HG02943 (cell line): ENCODE data around the gene SLC7A6.

Experiments
- ATAC-seq: cut with Tn5 transposase; IDR thresholded peaks from one replicate; pipeline ENCODE4 v1.9.1; 2021; ENCODE audit warnings: mild to moderate bottlenecking, low read depth, moderate library complexity; ENCODE audit not compliant: unreplicated experiment

SLC7A6 gene

DNA sequence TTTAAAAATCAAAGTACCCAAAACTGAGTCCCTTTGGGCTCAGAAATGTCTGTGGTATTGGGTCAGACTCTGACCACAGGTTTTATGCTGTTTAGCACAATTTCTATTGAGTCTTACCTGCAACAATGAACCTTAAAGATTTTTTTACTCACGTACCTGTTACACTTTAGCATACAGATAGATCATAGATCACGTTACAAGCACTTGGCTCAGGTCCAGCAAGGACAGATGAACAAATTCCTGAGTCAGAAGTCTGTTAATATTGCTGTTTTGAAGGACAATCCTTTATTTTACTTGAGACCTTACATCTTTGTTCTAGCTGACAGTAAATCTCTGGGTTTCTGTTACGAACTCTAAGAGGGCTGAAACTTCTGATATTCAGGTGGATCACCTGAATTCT lies 33.6 kb downstream of the SLC7A6 start:
- no peak for ATAC-seq

DNA sequence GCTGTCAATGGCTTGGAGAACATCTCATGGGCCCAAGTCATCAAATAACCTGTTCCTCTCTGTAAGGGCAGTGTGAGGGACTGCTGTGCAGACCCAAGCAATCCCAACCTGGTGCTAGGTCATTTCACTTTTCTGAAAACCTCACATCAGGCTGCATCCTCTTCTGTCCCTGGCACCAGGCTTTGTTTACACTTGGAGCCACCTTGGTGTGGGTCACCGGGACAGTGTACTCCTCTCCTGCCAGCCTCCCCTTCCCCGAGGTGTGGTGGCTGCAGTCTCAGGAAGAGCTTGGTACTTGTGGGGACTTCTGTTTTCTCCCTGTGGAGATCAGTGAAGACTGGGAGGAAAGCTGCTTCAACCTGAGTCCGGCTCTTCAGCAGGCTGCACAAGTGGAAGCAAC lies 34.0 kb downstream of the SLC7A6 start:
- ATAC-seq = no peak

DNA sequence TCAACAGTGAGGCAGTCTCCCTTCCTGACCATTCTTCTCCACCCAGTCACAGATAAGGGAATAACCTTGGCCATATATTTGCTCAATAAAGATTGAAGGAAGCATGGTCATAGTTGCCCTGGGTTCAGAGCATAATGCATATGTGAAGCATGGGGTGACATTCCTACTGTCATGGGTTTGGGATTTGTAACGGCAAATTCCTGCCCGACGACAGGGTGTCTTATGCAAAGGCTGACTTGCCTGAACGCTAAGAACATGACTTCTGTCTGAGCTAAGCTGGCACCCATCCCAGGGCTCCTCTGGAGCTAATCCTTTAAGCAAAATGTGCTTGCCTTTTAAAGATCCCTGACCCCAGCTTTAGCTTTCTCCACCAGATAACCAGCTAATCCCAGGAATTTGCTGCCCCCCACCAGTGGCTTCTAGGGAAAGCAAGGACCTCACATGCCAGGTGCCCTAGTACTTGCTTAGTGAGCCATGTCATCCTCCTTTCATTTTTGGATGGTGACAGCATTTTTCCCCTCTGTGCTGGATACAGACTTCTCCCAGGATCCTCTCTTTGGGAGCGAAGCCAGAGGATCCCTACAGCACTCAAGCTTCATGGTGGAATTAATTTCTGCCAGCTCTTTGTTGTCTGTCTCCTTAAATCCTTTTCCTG lies 34.7 kb downstream of the SLC7A6 start:
- no peak for ATAC-seq

DNA sequence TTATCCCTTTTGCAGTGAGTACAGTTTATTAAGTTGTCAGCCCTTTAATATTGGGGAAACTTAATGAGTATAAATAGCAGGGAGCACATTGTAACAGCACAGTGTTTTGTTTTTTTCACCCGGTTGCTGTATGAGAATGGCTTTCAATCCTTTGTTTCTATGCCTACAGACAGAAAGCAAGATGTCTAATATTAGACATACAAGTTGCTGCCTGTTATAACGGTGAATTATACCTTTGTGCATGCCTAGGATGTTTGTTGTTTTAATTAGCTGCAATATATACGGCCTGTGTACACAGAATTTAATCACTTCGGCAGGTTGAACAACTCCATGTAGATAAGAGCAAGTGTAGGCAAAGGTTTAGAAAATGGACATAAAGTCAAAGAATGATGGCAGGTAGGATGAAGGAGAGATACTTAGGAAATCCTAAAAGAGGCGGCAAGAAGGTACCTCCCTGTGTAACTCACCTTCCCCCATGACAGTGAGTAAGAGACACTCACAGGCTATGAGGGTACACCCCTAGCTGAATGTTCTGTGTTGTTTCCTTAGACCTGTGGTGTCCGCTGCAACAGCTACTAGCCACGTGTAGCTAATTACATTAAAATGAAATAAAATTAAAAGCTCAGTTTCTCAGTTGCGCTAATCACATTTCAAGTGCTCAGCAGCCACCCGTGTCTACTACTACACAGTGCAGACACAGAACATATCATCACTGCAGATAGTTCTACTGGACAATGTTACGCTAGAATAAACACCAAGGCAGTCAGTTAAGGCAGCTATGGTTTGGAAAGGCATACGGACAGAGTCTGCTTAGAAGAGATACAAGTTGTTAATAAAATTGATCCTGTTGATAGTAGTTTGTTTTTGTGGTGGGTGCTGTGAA lies 35.5 kb downstream of the SLC7A6 start:
- ATAC-seq = no peak

DNA sequence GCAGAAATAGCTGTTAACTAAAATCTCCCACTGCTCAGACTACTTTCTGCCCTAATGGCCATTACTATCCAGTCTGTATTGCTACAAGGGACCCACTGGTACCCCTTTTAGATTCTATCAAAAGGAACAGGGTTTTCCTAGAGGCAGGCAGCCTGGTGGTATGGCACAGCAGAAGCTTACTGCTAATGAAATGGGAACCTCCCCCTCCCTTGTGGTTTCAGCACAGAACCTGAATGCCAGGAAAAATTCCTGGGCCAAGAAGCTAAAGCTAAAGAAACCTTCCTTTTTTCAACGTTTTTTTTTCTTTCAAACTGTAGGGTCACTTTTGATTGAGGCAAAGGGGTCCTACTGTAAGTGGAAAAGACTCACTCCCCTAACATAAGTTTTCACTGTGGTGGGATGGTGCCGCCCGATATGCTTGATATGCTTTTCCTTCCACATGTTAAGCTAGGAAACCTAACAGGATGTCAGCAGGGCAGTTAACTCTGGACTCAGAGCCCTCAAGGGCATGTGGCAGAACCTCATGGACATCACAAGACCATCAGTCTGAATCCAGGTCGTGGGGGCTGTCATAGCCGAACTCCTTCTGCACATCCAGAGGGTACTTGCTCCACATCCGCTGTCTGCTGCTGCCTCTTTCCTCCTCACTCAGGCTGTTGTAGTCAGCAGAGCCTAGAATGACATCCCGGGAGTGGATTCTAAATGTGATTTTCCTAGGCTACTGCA lies 36.6 kb downstream of the SLC7A6 start:
- ATAC-seq = no peak

DNA sequence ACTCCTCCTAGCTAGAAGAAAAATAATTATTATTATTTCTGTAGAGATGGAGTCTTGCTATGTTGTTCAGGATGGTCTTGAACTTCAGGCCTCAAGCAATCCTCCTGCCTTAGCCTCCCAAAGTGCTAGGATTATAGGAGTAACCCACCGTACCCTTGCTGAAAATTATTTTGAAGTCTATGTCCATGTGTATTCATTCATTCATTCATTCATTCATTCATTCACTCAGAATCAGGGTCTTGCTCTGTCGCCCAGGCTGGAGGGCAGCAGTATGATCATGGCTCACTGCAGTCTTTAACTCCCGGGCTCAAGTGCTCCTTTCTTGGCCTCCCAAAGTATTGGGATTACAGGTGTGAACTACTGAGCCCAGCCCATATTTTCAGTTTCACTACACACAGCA lies 42.3 kb downstream of the SLC7A6 start:
- ATAC-seq = no peak

DNA sequence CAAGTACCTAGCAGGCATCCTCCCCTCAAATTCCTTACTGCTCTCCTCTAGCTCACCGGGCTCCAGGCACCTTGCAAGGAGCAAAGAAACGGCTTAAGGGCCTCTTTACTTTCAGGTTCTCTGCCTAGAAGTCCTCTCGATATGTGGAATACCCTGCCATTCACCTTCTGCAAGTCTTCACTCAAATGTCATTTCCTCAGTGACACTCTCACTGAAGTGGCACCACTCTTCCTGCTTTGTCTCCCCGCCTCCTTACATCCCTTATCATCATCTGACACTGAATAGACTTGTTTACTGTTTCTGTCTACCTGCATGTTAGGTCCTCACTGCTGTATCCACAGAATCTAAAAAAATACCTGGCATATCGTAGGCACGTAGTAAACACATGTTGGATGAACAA lies 45.5 kb downstream of the SLC7A6 start:
- no peak for ATAC-seq

DNA sequence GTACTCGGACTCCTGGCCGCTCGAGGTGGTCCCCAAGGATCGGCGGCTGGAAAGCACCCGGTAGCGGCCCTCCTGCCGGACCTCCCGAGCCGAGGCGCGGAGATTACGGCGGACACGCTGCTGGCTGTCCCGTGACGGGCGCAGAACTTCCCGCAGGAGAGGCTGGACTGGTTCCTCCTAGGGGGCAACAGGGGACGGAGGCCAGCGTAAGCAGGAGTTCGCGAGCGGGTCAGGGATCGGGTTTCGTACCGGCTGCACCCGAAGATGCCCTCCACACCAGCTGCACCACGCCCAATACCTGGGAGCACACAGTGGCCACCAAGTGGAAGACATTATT lies 46.1 kb downstream of the SLC7A6 start:
- ATAC-seq = peak; percentile 30

DNA sequence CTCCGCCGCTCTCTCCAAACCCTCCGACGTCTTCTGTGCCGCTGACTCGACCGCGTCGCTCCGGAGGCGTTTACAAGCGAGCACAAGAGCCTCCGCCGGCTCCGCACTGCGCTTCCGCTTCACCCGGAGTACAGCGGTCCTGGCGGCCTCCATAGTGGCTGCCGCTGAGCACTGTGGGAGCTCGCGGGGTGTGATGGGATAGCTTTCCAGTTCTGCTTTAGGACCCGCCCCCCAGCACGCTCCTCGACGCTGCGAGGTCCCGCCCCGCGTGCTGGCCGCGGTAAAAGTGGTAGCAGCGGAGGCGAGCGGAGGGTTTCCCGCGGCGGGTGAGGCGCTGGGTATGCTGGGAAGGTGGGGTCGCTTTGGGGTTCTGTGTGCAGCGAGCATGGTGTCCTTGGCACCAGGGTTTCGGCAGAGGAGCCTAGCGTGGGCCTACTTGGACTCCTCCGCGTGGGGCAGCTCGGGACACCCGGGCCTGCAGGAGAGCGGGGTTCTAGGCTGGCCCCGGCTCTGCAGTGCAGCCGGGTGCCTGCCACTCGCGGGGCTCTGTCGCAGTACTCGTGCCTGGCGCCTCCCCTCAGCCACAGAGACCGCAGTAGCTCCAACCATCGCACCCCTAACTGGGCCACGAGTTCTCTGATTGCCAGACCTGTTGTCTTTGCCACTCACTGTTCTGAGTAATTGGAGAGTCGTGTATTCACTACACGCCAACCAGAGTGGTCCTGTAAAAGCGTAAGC lies 46.6 kb downstream of the SLC7A6 start, which contains the start of the genes PRMT7 and SLC7A6OS:
TSS of gene PRMT7 (plus strand) at position 246 of the 738 bp plus-strand sequence. CDS start 4,961 bp downstream, outside the sequence.
TSS of gene SLC7A6OS (minus strand) at position 173 of the 738 bp plus-strand sequence. CDS start at position 153, 20 bp downstream.
- ATAC-seq = peak; percentile 97

DNA sequence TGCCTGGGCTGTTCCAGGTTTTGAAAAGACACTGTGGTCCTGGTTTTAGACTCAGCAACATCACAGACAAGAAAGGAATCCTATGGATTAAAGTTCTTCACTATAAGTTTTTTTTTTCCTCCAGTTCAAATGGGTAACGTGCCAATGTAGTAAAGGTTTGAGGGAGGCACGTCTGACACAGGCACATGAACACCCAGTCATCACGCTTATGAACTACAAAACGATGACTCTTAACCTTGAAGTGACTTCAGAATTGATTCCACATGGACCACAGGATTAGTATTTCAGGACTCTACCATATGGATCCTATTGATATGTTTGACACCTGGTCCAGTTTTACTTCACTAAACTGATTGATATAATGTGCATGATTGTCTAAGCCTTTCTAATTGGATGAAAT lies 48.8 kb downstream of the SLC7A6 start:
- ATAC-seq = no peak

DNA sequence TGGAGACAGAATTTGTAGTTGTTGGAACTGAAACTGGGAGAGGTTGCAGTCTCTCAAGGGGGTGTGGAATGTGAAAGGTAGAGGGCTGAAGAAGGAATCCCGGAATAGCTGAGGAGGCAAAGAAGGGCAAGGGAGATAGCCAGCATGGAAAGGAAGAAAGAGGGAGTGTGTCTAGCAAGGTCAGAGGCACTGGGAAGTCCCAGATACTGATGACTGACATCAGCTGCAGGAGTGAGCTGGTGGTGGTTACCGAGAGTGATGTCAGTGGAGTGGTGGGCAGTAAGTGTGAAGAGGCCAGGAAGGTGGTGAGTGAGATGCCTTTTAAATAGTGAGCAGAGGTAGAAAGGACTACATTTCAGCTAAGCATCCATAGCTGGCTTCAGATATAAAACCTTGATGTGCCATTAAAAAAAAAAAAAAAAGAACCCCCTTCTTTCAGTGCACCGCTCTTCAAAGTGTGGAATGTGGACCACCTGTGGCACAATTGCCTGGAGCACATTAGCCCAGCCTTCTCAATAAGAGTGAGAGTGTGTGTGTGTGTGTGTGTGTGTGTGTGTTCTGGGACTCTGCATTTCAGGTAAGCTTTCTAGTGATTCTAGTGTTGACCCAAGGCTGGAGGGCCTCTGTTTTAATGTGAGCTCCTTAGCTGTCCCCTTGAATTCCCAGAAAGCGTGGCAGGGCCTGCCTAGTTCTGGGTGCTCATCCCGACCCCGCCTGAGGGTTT lies 55.0 kb downstream of the SLC7A6 start:
- no peak for ATAC-seq

DNA sequence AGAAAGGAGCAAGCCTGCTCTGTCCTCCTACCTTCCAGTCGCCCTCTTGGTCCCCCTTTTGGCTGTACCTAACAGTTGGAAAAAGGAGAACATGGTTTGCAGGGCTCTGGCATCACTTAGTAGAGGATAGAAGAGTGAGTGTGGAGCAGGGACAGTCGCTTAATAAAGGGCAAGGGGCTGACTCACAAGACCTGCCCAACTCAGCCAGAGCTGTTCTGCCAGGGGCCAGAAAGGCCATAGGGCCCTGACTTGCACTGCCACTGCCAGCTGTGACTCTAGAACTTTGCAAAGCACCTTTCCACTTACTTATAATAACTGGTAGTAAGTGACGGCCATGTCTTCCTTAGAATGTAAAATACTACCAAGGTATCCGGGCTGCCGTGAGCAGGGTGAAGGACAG lies 60.0 kb downstream of the SLC7A6 start:
- no peak for ATAC-seq

DNA sequence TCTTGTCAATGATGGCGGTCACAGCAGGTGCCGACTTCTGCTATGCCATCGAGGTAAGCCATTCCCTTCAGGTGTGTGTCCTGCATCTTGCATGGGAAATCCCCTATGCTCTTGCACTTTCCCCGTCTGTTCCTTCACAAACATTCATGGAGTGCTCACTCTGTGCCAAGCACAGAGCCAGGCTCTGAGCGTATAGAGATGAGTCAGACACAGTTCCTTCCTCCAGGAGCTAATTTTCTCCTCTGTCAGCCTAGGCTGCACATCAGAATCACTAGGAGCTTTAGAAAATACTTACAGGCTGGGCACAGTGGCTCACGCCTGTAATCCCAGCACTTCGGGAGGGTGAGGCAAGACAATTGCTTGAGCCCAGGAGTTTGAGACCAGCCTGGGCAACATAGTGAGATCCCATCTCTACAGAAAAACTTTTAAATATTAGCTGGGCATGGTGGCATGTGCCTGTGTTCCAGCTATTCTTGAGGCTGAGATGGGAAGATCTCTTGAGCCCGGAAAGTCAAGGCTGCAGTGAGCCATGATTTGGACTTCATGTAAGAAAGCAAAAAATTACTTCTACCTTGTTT lies 60.5 kb downstream of the SLC7A6 start:
- ATAC-seq = no peak

DNA sequence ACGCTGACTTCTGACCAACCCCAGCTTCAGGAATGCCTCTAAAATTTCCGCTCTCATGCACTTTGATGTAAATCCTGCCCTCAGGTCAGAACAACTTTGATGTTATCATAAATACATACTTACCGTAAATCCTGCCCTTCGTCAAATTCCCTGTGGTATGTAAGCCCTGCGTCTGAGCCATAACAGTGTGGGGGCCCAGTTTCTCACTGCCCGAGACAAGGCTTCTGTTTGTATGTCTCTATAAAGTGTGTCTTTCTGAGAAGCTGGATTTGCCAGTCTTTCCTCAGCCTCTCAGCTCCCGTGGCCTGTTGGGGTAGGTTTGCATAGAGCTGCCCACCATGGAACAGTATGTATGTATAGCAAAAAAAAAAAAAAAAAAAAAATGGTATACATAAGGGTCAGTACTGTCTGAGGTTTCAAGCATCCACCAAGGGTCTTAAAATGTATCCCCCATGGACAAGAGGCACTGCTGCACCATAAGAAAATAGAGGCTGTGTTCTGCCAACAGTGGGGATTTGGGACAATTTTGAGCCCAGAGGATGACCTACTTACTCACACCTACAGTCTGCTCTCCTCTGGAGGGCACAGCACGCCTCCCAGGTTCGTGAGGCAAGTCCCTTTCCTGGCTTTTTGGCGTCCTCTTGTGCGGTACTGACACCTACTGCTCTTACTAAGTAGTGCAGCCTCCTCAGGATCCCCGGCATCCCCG lies 64.0 kb downstream of the SLC7A6 start:
- ATAC-seq = no peak

DNA sequence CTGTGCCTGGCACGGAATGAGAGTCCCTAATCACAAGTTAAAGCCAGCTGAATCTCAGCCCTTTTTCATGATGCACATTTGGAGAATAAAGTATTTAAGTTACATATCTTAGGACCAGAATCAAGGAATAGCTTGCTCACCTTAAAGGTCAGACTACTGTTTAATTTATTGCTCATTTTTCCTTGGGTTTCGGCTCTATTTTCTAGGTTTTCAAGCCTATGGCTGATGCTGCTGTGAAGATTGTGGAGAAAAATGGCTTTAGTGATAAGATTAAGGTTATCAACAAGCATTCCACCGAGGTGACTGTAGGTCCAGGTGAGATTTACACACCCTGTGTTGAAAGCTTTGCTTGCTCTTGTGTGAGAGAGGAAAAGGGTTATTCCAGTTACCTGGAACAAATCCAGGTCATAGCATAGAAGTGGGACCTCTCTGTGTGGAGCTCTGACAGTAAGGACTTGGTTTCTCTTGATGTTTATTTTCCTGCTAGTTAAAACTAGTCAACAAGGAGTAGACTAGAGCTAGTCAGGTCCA lies 64.6 kb downstream of the SLC7A6 start:
- ATAC-seq = no peak

DNA sequence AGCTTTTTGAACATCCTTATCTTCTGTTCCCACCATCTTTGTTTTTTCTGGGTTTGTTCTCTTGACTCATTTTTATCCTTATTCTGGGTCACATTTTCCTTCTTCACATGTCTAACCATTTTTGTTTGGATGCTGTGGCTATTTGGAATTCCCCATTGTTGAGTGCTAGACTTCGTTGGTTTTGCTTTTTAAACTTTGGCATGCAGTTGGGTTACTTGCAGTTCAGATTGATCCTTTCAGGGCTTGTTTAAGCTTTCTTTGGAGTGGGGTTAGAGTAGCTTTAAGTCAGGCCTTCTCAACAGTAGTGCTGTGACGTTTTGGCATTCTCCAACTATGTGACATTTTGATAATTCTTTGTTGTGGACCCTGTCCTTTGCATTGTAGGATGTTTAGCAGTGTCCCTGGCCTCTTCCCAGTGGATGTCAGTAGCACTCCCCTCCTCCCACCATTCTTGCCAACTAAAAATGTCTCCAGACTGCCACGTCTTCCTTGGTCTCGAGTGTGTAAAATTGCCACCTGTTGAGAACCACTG lies 67.6 kb downstream of the SLC7A6 start:
- no peak for ATAC-seq

DNA sequence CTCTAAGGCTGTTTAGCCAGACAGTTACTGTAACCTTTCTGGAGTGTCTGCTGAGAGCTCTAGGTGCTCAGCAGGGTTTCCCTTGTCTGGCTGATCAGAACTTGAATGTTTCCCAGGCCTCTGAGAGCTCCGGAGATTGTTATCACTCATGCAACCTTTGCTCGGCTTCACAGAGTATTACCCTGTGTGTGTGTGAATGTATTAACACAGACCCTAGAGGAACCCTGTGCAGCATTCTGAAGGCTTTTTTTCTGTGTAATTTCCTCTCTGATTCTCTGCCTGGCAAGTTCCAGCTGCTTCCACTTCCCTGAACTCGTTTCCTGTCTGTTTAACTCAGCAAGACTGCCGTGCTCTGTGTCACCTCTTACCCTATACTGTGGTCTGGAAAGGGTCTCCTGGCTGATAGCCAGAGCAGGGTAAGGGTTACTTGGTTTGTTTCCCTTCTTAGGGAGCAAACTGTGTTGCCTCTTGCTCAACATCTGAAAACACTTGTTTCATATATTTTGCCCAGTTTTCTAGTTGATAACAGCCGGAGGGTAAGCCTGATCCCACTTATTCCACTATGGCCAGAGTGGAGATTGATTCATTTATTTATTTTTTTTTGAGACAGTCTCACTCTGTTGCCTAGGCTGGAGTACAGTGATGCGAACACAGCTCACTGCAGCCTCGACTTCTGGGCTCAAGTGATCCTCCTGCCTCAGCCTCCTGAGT lies 68.2 kb downstream of the SLC7A6 start:
- no peak for ATAC-seq

DNA sequence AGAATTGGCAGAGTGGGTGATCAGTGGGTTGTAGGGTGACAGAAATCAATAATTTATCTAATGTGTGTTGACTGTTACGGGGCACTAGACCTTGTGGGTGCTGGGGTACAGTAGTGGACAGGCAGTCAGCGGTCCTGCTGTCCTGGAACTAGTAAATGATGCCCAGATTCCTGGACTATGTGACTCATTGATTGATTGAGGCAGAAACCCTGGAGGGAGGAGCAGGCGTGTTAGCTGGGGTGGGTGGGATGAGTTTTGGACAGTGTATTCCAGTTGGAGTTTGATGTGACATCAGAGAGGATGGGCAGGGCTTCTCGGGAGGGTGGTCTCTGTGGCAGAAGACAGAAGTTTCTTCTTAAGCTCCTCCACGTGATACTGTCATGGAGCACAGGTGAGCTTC lies 70.8 kb downstream of the SLC7A6 start:
- no peak for ATAC-seq
